T-helper 9 cell (primary cell): ENCODE measurements around the gene APEH.

Source experiments
- DNase-seq: peaks from one replicate; pipeline ENCODE4 v3.0.0-alpha.2; 2020

Gene APEH

GRCh38 chr3:49715611-49716121 lies 41.5 kb downstream of the APEH start:
- no peak for DNase-seq

GRCh38 chr3:49716169-49716568 lies 42.0 kb downstream of the APEH start:
- no peak for DNase-seq

- DNase-seq: no peak
Observed at GRCh38 chr3:49716691-49717210, 42.6 kb downstream of the APEH start.

- DNase-seq: no peak
Observed at GRCh38 chr3:49717211-49717958, 43.2 kb downstream of the APEH start.

- DNase-seq: no peak
Observed at GRCh38 chr3:49717959-49718857, 44.1 kb downstream of the APEH start.

GRCh38 chr3:49718858-49719213 lies 44.7 kb downstream of the APEH start:
- DNase-seq: no peak

GRCh38 chr3:49719214-49719884 lies 45.2 kb downstream of the APEH start, which contains the start of gene AMIGO3:
Gene AMIGO3, minus strand, starts transcription at chr3:49719684. Its CDS starts 219 bp downstream, at chr3:49719465.
- DNase-seq: peak; percentile 87

- DNase-seq: no peak
Observed at GRCh38 chr3:49720855-49721595, 46.9 kb downstream of the APEH start.

- no peak for DNase-seq
Observed at GRCh38 chr3:49721596-49721895, 47.4 kb downstream of the APEH start.

- DNase-seq: no peak
Observed at GRCh38 chr3:49721896-49722781, 48.0 kb downstream of the APEH start.

GRCh38 chr3:49722896-49723295 lies 48.7 kb downstream of the APEH start:
- no peak for DNase-seq

GRCh38 chr3:49723296-49723627 lies 49.1 kb downstream of the APEH start:
- peak; percentile 54 for DNase-seq

- DNase-seq: peak; percentile 88
Observed at GRCh38 chr3:49723628-49724551, 49.7 kb downstream of the APEH start, which contains the start of gene GMPPB. Gene GMPPB, minus strand, starts transcription at chr3:49723951. Its CDS starts 225 bp downstream, at chr3:49723726.

- peak; percentile 25 for DNase-seq
Observed at GRCh38 chr3:49724586-49724985, 50.4 kb downstream of the APEH start.

- DNase-seq: no peak
Observed at GRCh38 chr3:49725906-49726681, 51.9 kb downstream of the APEH start.

- DNase-seq: no peak
Observed at GRCh38 chr3:49727154-49727923, 53.2 kb downstream of the APEH start.

- no peak for DNase-seq
Observed at GRCh38 chr3:49727924-49728361, 53.8 kb downstream of the APEH start.

GRCh38 chr3:49729966-49730609 lies 55.9 kb downstream of the APEH start:
- DNase-seq: no peak
